Activated naive CD8-positive, alpha-beta T cell treated with anti-CD3 and anti-CD28 coated beads, Interleukin-2, amount 50 U/mL, for 16 hours (primary cell): Measurements from ENCODE around the gene TTC36.
"Not testable (repeated sequence)": the region's sequence is repeated elsewhere in the genome, so short reads cannot be mapped to it uniquely, and the experiment has no call there.

Experiments used
- DNase-seq: peaks from one replicate; pipeline ENCODE4 v3.0.0-alpha.2; 2020; ENCODE audit warnings: low read depth, low spot score

The TTC36 gene

GRCh38 chr11:118527109-118527508 lies at the start of gene TTC36:
TTC36 (plus strand) TSS chr11:118527474; CDS start chr11:118527495, 21 bp downstream.
- no peak for DNase-seq

GRCh38 chr11:118481238-118481637 lies 46.0 kb upstream of the TTC36 start:
- DNase-seq = not testable (repeated sequence)

GRCh38 chr11:118484405-118484804 lies 42.9 kb upstream of the TTC36 start:
- no peak for DNase-seq

GRCh38 chr11:118485273-118485672 lies 42.0 kb upstream of the TTC36 start:
- DNase-seq = no peak

- DNase-seq = peak; percentile 53
These were observed 38.7 kb upstream of the TTC36 start for GRCh38 chr11:118488480-118489109.

GRCh38 chr11:118491041-118491440 lies 36.2 kb upstream of the TTC36 start:
- DNase-seq = no peak

- no peak for DNase-seq
These were observed 29.4 kb upstream of the TTC36 start for GRCh38 chr11:118497831-118498230.

- DNase-seq = no peak
These were observed 24.1 kb upstream of the TTC36 start for GRCh38 chr11:118503216-118503615.

GRCh38 chr11:118511601-118512000 lies 15.7 kb upstream of the TTC36 start:
- no peak for DNase-seq

GRCh38 chr11:118514103-118514502 lies 13.2 kb upstream of the TTC36 start:
- DNase-seq = no peak

GRCh38 chr11:118519549-118519948 lies 7.7 kb upstream of the TTC36 start:
- DNase-seq = no peak

- no peak for DNase-seq
These were observed 5.4 kb upstream of the TTC36 start for GRCh38 chr11:118521892-118522311.

GRCh38 chr11:118522571-118523072 lies 4.7 kb upstream of the TTC36 start:
- DNase-seq = no peak

- DNase-seq = no peak
These were observed 2.9 kb upstream of the TTC36 start for GRCh38 chr11:118524356-118524755.

GRCh38 chr11:118524757-118525470 lies 2.4 kb upstream of the TTC36 start:
- no peak for DNase-seq

- DNase-seq = no peak
These were observed 586 bp upstream of the TTC36 start for GRCh38 chr11:118526688-118527087.

GRCh38 chr11:118528511-118528910 lies 1.2 kb downstream of the TTC36 start:
- no peak for DNase-seq

- DNase-seq = no peak
These were observed 2.4 kb downstream of the TTC36 start for GRCh38 chr11:118529584-118530175.

GRCh38 chr11:118530180-118530682 lies 3.0 kb downstream of the TTC36 start:
- no peak for DNase-seq

- peak; percentile 58 for DNase-seq
These were observed 3.7 kb downstream of the TTC36 start, which contains the start of gene TMEM25 for GRCh38 chr11:118530683-118531596. TMEM25 (plus strand) TSS chr11:118531192; CDS start chr11:118531802, 610 bp downstream.

- DNase-seq = no peak
These were observed 4.4 kb downstream of the TTC36 start for GRCh38 chr11:118531597-118532084.
